Bronchial epithelial cell (primary cell): ENCODE data around the gene MEAF6. TPM values are rescaled to one million over a fixed set of nuclear protein-coding genes. Genes with fewer than 3 reads are reported as not detected.

ENCODE experiments used
- DNase-seq: peaks from one replicate; pipeline ENCODE4 v3.0.0-alpha.2; 2010; ENCODE audit warnings: low read depth
- FAIRE-seq: peaks from 2 replicates; lab custom pipeline; 2011; peaks lifted over from hg19 to GRCh38; lab: Jason Lieb, UNC
- H3K27me3 ChIP-seq: 2 replicates; pipeline ENCODE4 v1.5.1; 2011; ENCODE audit warnings: low read length; ENCODE audit not compliant: control insufficient read depth, insufficient read depth
- H3K36me3 ChIP-seq: 2 replicates; pipeline ENCODE4 v1.5.1; 2011; ENCODE audit warnings: low read length; ENCODE audit not compliant: control insufficient read depth, insufficient read depth
- H3K4me3 ChIP-seq: 2 replicates; pipeline ENCODE4 v1.5.1; 2011; ENCODE audit warnings: mild to moderate bottlenecking, low read depth, low read length, control low read depth
- total RNA-seq: library from RNA; depleted of rRNA; stranded (reverse); fragments of >200 nt; gene quantifications from 2 replicates; pipeline ENCODE4 v1.2.1, GENCODE V29; 2014
- TF ChIP-seq, protein P1 (sequence below): IDR thresholded peaks from 2 replicates; pipeline ENCODE4 v1.5.1; 2011; ENCODE audit warnings: mild to moderate bottlenecking, moderate library complexity, low read length, control low read depth, inconsistent platforms; ENCODE audit not compliant: insufficient read depth, severe bottlenecking

The MEAF6 gene
- total RNA-seq, 1 donor from 2014 or later: 74.5 TPM

DNA sequence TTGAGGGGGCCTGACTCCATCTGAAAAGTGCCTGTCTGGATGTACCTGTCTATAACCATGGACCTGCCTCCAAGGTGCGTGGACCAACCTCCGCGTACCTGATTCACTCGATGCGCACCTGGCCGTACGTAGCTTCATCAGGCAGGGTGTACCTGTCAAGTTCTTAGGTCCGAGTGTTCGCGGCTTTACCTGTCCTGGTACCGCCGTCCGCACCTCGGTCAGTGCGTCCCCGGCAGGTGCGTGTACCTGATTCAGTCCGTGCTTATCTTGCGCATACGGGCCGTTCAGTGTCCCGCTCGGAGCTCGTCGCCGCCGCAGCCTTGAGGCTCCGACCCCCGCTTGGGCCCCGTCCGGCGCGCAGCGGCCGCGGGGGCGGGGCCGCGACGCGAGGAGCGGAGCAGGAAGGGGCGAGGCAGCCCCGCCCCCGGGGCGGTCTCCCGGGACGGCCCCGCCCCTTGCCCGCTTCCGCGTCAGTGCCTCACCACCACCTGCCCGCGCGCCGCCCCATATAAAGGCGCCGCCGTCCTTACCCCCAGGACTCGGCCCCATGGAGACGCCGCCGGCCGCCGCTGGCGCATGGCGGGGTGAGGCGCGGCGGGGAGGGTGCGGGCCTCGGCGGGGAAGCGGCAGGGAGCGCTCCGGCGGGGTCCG lies 40.4 kb downstream of the MEAF6 start, which contains the start of gene ZC3H12A:
TSS of gene ZC3H12A (plus strand) at position 535 of the 651 bp plus-strand sequence. CDS start 917 bp downstream, outside the sequence.
- Histone ChIP-seq H3K4me3 (peak within 1 kb of the TSS; percentile 80), H3K27me3 (no peaks in the 10 kb centered on the region), H3K36me3 (peaks cover 28% of the 10 kb centered on the region)
- peak; percentile 75 for DNase-seq
- FAIRE-seq: no peak
- TF ChIP-seq, protein P1, sequence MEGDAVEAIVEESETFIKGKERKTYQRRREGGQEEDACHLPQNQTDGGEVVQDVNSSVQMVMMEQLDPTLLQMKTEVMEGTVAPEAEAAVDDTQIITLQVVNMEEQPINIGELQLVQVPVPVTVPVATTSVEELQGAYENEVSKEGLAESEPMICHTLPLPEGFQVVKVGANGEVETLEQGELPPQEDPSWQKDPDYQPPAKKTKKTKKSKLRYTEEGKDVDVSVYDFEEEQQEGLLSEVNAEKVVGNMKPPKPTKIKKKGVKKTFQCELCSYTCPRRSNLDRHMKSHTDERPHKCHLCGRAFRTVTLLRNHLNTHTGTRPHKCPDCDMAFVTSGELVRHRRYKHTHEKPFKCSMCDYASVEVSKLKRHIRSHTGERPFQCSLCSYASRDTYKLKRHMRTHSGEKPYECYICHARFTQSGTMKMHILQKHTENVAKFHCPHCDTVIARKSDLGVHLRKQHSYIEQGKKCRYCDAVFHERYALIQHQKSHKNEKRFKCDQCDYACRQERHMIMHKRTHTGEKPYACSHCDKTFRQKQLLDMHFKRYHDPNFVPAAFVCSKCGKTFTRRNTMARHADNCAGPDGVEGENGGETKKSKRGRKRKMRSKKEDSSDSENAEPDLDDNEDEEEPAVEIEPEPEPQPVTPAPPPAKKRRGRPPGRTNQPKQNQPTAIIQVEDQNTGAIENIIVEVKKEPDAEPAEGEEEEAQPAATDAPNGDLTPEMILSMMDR: no peak

DNA sequence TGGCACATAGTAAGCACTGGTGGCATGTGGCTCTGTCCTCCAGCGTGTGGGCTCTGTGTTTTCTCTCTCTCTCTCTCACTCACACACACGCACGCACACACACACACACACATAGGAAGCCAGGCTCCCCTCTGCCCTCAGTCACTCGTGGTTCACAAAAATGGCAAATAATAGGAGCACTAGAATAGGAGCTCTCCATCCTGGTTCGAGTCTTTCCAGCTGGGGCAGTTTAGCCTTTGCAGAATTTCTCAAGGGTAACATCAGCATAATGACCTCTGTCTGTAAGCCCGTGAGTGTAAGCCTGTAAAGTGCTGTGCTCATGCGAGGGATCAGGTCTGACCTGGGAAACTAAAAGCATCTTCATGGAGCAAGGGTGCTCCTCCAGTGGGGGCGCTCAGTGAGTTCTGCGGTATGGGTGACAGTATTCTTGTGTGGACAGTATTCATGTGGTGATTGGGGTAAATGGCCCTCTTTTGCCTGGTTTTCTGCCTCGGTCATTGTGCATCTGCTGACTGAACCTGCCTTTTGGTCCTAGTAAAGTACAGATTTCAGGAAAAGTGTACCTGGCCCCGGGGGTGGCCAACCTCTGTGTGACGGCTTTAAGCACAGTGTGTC lies 41.0 kb downstream of the MEAF6 start:
- FAIRE-seq: no peak
- H3K36me3 ChIP-seq: peaks cover 27% of the 10 kb centered on the region
- TF ChIP-seq, protein P1: no peak
- peak overlapping the region; percentile 80 for H3K4me3 ChIP-seq
- DNase-seq: no peak
- no peaks in the 10 kb centered on the region for H3K27me3 ChIP-seq

DNA sequence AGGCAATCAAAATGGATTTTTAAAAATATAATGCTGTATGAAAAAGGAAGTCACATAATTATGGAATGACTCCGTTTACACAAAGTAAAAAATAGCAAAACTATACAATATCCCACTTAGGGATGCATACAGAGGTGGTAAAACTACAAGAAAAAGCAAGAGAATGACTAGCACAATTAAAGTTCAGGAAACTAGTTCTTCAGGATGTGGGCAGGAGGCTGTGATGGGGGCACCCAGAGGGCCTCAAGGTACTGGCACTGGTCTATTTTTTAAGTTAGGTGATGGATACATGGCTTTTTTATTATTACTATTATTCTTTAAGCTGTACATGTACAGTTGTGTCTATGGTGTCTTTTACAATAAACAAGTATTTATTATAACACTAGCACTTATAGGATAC lies 41.6 kb downstream of the MEAF6 start:
- no peak for DNase-seq
- Histone ChIP-seq H3K27me3 (no peaks in the 10 kb centered on the region), H3K36me3 (peaks cover 22% of the 10 kb centered on the region), H3K4me3 (no peak overlapping the region)
- TF ChIP-seq, protein P1: no peak
- FAIRE-seq: no peak

DNA sequence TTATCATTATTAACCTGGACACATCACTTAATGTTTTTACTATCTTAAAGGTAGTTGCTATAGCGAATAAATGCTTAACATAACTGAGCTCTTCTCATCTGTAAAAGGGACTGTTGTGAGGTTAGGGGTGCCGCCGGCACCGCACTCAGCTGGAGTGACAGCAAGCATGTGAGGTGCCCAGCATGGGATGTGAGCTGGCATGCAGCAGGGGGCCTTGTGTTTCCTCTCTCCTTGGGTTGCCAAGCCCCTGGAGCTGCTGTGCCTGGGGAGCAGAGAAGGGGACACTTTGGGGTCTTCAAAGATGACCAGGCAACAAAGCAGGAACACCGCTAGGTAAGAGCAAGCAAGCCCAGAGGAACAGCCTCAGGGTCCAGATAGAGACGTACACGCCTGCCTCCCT lies 42.3 kb downstream of the MEAF6 start:
- DNase-seq (no peak), FAIRE-seq (no peak)
- Histone ChIP-seq H3K36me3 (peaks cover 17% of the 10 kb centered on the region), H3K27me3 (no peaks in the 10 kb centered on the region), H3K4me3 (no peak overlapping the region)
- TF ChIP-seq, protein P1: no peak

DNA sequence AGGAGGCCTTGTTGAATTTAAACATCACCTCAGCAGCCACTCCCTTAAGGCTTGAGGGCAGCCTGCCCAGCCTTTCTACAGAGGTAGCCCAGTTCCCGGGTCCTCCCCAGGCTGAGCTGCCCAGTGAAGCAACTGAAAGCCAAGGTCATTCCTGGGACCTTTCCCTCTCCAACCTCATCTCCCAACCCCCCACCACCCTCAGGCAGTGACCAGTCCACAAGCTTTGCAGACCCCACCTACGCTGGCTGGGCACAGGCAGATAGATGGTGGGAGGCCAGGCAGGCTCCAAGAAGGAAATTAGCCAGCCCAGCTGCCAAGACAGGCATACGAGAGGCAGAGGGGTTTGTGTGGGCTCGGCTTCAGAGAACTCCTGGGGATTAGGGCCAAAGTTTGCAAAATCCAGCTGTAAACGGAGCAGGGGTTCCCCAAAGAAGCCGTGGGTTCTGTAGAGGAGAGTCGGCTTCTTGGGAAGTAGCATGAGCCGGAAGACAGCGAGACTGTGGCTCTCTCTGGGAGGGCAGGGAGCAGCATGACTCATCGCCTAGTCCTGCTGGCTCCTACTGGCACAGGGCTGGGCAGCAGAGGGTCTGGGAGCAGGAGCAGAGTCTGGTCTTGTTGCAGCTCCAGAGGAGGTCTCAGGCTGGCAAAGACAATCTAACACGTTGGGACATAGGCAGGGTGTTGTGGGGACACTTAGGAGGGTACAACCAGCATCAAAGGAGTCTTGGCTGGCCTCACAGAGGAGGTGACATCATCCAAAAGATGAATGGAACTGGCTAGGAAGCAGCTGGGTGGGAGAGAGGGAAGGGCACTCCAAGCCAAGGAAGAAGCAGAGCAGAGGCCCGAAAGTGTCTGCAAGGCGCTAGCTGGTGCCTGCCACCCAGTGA lies 43.0 kb downstream of the MEAF6 start:
- TF ChIP-seq, protein P1: no peak
- DNase-seq (peak; percentile 90), FAIRE-seq (no peak)
- Histone ChIP-seq H3K36me3 (peaks cover 13% of the 10 kb centered on the region), H3K27me3 (no peaks in the 10 kb centered on the region), H3K4me3 (no peak overlapping the region)
